Activated naive CD4-positive, alpha-beta T cell treated with anti-CD3 and anti-CD28 coated beads, Interleukin-2, amount 10 ng/mL, durations not matched to agents 7 days and 5 days (primary cell): ENCODE measurements around the gene DAGLA.

ENCODE experiments used
- CTCF ChIA-PET: fragments of 350-600 bp; sonication (Branson Sonifier 250); formaldehyde crosslinking; loops from one replicate; lab custom pipeline; 2021; ENCODE audit warnings: antibody characterized with exemption; lab: Charles Lee
- DNase-seq: peaks from one replicate; pipeline ENCODE4 v3.0.0-alpha.2; 2020
- H3K27ac Mint-ChIP-seq: one replicate; pipeline ENCODE4 v1.8.0; 2021; ENCODE audit warnings: mild to moderate bottlenecking, moderate library complexity, mixed read lengths
- H3K27me3 Mint-ChIP-seq: one replicate; pipeline ENCODE4 v1.8.0; 2021; ENCODE audit warnings: mild to moderate bottlenecking, mixed read lengths
- H3K36me3 Mint-ChIP-seq: one replicate; pipeline ENCODE4 v1.8.0; 2021; ENCODE audit warnings: mixed read lengths
- H3K4me1 Mint-ChIP-seq: one replicate; pipeline ENCODE4 v1.8.0; 2021; ENCODE audit warnings: mixed read lengths
- H3K4me3 Mint-ChIP-seq: one replicate; pipeline ENCODE4 v1.8.0; 2021; ENCODE audit warnings: mild to moderate bottlenecking, moderate library complexity, mixed read lengths
- H3K9me3 Mint-ChIP-seq: one replicate; pipeline ENCODE4 v1.8.0; 2021; ENCODE audit warnings: mixed read lengths

Gene DAGLA

GRCh38 chr11:61761440-61762222, 81.4 kb downstream of the DAGLA start:
- no peak overlapping the region for H3K27ac Mint-ChIP-seq
- H3K27me3 Mint-ChIP-seq, result peaks cover 24% of the 10 kb centered on the region
- H3K9me3 Mint-ChIP-seq, result no peaks in the 10 kb centered on the region
- CTCF ChIA-PET, result no interaction called here
- H3K4me3 Mint-ChIP-seq, result no peak overlapping the region
- H3K4me1 Mint-ChIP-seq, result peaks cover under 1% of the 10 kb centered on the region
- DNase-seq, result no peak
- H3K36me3 Mint-ChIP-seq, result no peaks in the 10 kb centered on the region

- CTCF ChIA-PET, result no interaction called here
- Mint-ChIP-seq H3K4me1 (no peaks in the 10 kb centered on the region), H3K27me3 (peaks cover 24% of the 10 kb centered on the region), H3K27ac (no peak overlapping the region), H3K4me3 (no peak overlapping the region), H3K36me3 (no peaks in the 10 kb centered on the region), H3K9me3 (no peaks in the 10 kb centered on the region)
- no peak for DNase-seq
Observed at GRCh38 chr11:61762223-61762615, 82.0 kb downstream of the DAGLA start.

- no peak overlapping the region for H3K27ac Mint-ChIP-seq
- no peaks in the 10 kb centered on the region for H3K36me3 Mint-ChIP-seq
- no peaks in the 10 kb centered on the region for H3K9me3 Mint-ChIP-seq
- peaks cover 20% of the 10 kb centered on the region for H3K27me3 Mint-ChIP-seq
- CTCF ChIA-PET, result no interaction called here
- H3K4me3 Mint-ChIP-seq, result no peak overlapping the region
- no peak for DNase-seq
- no peaks in the 10 kb centered on the region for H3K4me1 Mint-ChIP-seq
Observed at GRCh38 chr11:61762798-61763197, 82.6 kb downstream of the DAGLA start.

GRCh38 chr11:61763930-61764605, 83.9 kb downstream of the DAGLA start:
- CTCF ChIA-PET, result interaction anchor here (0.5 kb wide), 1 partner anchor 1875 kb away, joined by 3 read pairs; no protein-coding TSS in a partner anchor
- DNase-seq, result no peak
- no peak overlapping the region for H3K4me3 Mint-ChIP-seq
- no peak overlapping the region for H3K27ac Mint-ChIP-seq
- H3K36me3 Mint-ChIP-seq, result no peaks in the 10 kb centered on the region
- no peaks in the 10 kb centered on the region for H3K4me1 Mint-ChIP-seq
- peaks cover 20% of the 10 kb centered on the region for H3K27me3 Mint-ChIP-seq
- no peaks in the 10 kb centered on the region for H3K9me3 Mint-ChIP-seq

GRCh38 chr11:61764606-61765260, 84.5 kb downstream of the DAGLA start:
- Mint-ChIP-seq H3K9me3 (no peaks in the 10 kb centered on the region), H3K36me3 (no peaks in the 10 kb centered on the region), H3K27me3 (peaks cover 20% of the 10 kb centered on the region), H3K4me3 (no peak overlapping the region), H3K4me1 (no peaks in the 10 kb centered on the region), H3K27ac (no peak overlapping the region)
- CTCF ChIA-PET, result interaction anchor here (0.5 kb wide), 1 partner anchor 1874 kb away, joined by 3 read pairs; no protein-coding TSS in a partner anchor
- no peak for DNase-seq

- H3K4me1 Mint-ChIP-seq, result peaks cover under 1% of the 10 kb centered on the region
- no peak for DNase-seq
- H3K27me3 Mint-ChIP-seq, result peaks cover 16% of the 10 kb centered on the region
- H3K4me3 Mint-ChIP-seq, result no peak overlapping the region
- no peak overlapping the region for H3K27ac Mint-ChIP-seq
- H3K9me3 Mint-ChIP-seq, result no peaks in the 10 kb centered on the region
- no peaks in the 10 kb centered on the region for H3K36me3 Mint-ChIP-seq
- CTCF ChIA-PET, result no interaction called here
Observed at GRCh38 chr11:61765550-61766253, 85.5 kb downstream of the DAGLA start.

GRCh38 chr11:61766353-61766841, 86.2 kb downstream of the DAGLA start:
- Mint-ChIP-seq H3K27me3 (peaks cover 15% of the 10 kb centered on the region), H3K27ac (no peak overlapping the region), H3K9me3 (no peaks in the 10 kb centered on the region), H3K4me3 (no peak overlapping the region), H3K36me3 (no peaks in the 10 kb centered on the region), H3K4me1 (peaks cover 7% of the 10 kb centered on the region)
- CTCF ChIA-PET, result interaction anchor here (0.8 to 1.5 kb wide), 3 partner anchors 17 to 91 kb away, joined by 3 to 4 read pairs (median 4); no protein-coding TSS in a partner anchor
- DNase-seq, result no peak

GRCh38 chr11:61768376-61769076, 88.3 kb downstream of the DAGLA start:
- CTCF ChIA-PET, result interaction anchor here (0.7 kb wide), 1 partner anchor 21 kb away, joined by 3 read pairs; no protein-coding TSS in a partner anchor
- no peak overlapping the region for H3K4me3 Mint-ChIP-seq
- H3K27me3 Mint-ChIP-seq, result no peaks in the 10 kb centered on the region
- no peaks in the 10 kb centered on the region for H3K9me3 Mint-ChIP-seq
- H3K27ac Mint-ChIP-seq, result no peak overlapping the region
- H3K36me3 Mint-ChIP-seq, result no peaks in the 10 kb centered on the region
- peaks cover 22% of the 10 kb centered on the region for H3K4me1 Mint-ChIP-seq
- DNase-seq, result no peak

- H3K4me3 Mint-ChIP-seq, result no peak overlapping the region
- H3K36me3 Mint-ChIP-seq, result no peaks in the 10 kb centered on the region
- H3K4me1 Mint-ChIP-seq, result peaks cover 22% of the 10 kb centered on the region
- CTCF ChIA-PET, result no interaction called here
- no peak for DNase-seq
- H3K9me3 Mint-ChIP-seq, result no peaks in the 10 kb centered on the region
- H3K27me3 Mint-ChIP-seq, result no peaks in the 10 kb centered on the region
- H3K27ac Mint-ChIP-seq, result no peak overlapping the region
Observed at GRCh38 chr11:61769169-61769920, 89.2 kb downstream of the DAGLA start.

GRCh38 chr11:61769946-61770683, 89.9 kb downstream of the DAGLA start:
- Mint-ChIP-seq H3K4me1 (peaks cover 27% of the 10 kb centered on the region), H3K27ac (no peak overlapping the region)
- DNase-seq, result no peak

GRCh38 chr11:61771195-61771894, 91.2 kb downstream of the DAGLA start:
- Mint-ChIP-seq H3K4me1 (peaks cover 28% of the 10 kb centered on the region), H3K36me3 (no peaks in the 10 kb centered on the region), H3K27ac (peak overlapping the region; percentile 30), H3K27me3 (peaks cover 7% of the 10 kb centered on the region), H3K4me3 (no peak overlapping the region), H3K9me3 (no peaks in the 10 kb centered on the region)
- CTCF ChIA-PET, result no interaction called here
- DNase-seq, result no peak

More at GRCh38 chr11:61769946-61770683, 89.9 kb downstream of the DAGLA start:
- H3K9me3 Mint-ChIP-seq, result no peaks in the 10 kb centered on the region
- no peak overlapping the region for H3K4me3 Mint-ChIP-seq
- no peaks in the 10 kb centered on the region for H3K27me3 Mint-ChIP-seq
- CTCF ChIA-PET, result no interaction called here
- H3K36me3 Mint-ChIP-seq, result no peaks in the 10 kb centered on the region

GRCh38 chr11:61771985-61772455, 91.8 kb downstream of the DAGLA start:
- CTCF ChIA-PET, result interaction anchor here (1.0 to 1.4 kb wide), 3 partner anchors 19 to 23 kb away, joined by 3 read pairs; no protein-coding TSS in a partner anchor
- DNase-seq, result no peak
- H3K4me3 Mint-ChIP-seq, result no peak overlapping the region
- peaks cover 12% of the 10 kb centered on the region for H3K27me3 Mint-ChIP-seq
- no peaks in the 10 kb centered on the region for H3K36me3 Mint-ChIP-seq
- no peak overlapping the region for H3K27ac Mint-ChIP-seq
- peaks cover 35% of the 10 kb centered on the region for H3K4me1 Mint-ChIP-seq
- H3K9me3 Mint-ChIP-seq, result no peaks in the 10 kb centered on the region
